Kidney tubule cell (primary cell): ENCODE measurements around the gene RSPH1.

Source experiments
- DNase-seq: peaks from one replicate; pipeline ENCODE4 v3.0.0-alpha.2; 2018; ENCODE audit warnings: low spot score

Gene RSPH1

GRCh38 chr21:42447182-42447581, 48.8 kb downstream of the RSPH1 start:
- no peak for DNase-seq

- no peak for DNase-seq
Observed at GRCh38 chr21:42446531-42446930, 49.5 kb downstream of the RSPH1 start.

GRCh38 chr21:42445311-42445710, 50.7 kb downstream of the RSPH1 start:
- no peak for DNase-seq

GRCh38 chr21:42444745-42445059, 51.3 kb downstream of the RSPH1 start:
- no peak for DNase-seq

DNA sequence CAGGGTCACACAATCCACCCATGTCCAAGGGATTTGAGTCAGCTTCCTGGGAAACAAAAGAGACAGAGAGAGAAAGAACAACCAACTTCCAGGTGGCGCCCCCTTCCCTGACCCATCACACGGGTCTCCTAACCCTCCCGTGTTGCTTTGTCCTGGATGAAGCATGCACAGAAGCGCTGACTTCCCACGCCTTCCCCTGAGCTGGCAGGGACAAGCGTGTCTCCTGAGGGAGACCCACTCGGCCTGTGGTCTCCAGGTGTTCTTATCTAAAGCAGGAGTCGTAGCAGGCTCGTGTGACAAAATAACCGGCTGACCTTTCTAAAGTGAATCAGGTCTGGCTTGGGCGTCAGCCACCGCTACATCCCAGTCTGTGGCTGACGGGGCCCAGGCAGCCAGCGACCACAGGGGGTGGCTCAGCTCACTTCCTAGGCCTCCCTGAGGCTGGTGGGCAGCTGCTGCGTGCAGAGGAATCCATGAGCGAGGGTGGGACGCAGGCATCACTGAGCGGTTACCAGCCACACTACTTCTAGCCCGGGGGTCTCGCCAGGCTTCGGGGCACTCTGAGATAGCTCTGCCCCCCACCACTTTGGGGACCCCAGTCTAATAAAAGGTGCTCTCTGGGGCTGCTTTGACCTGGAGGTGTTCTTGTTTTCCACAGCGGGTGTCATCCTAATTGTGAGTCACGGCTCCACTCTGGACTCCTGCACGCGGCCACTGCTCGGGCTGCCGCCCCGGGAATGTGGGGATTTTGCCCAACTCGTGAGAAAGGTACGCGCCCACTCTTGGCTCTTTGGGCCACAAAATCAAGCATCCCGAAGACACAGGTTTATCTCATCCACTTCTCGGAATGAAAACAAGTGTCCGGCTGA, 51.9 kb downstream of the RSPH1 start:
- DNase-seq = no peak

GRCh38 chr21:42443181-42443785, 52.7 kb downstream of the RSPH1 start:
- no peak for DNase-seq

DNA sequence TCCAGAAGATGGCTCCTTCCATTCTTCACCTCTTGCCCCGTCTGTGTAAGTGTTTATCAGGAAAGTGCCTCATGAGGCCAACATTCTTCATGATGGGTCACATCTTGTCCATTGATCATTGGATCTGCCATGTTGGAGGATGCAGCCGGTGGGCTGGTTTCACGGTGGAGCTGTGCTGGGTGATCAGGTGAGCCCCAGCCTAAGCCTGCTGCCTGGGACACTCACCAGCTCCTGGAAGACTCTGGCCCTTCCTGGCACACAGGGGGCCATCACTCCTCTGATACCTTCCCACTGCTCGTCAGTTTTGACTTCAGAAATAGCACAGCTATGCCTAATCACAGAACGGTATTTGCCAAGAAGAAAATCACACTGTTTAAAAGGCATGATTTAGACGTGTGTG, 54.1 kb downstream of the RSPH1 start:
- DNase-seq = no peak

- no peak for DNase-seq
Observed at GRCh38 chr21:42440187-42440792, 55.7 kb downstream of the RSPH1 start.

- no peak for DNase-seq
Observed at GRCh38 chr21:42439284-42440186, 56.5 kb downstream of the RSPH1 start.

DNA sequence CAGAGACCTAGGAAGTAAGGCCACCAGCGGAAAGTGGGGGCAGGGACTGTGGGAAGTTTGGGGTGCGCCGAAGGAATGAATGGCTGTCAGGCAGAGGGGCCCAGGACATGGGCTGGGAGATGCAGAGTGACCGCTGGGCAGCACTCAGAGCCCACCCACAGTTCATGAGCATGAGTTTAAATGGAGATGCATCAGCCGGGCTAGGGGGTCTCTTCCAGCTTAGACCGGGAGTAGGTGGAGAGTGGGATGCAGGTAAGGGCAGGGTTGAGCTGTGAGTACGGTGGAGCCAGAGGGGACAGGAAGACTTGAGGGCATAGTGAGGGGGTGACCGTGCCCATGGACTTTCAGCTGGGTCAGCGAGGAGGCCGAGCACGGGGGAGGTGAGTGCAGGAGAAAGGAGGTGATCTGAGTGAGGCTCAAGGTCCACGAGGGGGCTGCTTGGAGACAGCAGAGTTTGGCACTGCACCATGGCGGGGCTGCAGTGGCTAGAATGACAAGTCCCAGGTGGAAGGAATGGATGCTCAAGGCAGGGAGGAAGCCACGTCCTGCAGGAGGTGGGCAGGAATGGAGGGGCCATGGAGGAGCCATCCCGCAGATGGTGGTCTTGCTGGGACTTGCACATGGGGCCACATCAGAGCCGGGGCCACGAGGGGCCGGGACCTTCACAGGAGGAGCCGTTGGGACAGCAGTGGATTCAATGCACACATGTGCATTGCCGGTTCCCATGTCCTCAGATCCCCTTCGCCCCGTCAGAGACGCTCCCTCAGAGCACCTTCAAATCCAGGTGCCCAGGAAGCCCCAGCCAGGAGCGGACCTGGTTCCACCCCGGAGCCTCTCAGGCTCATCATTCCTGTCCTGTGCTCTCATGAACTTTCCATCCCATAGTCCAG, 57.5 kb downstream of the RSPH1 start:
- DNase-seq = no peak

- peak; percentile 8 for DNase-seq
Observed at GRCh38 chr21:42437786-42438185, 58.2 kb downstream of the RSPH1 start.

- DNase-seq = no peak
Observed at GRCh38 chr21:42436914-42437313, 59.1 kb downstream of the RSPH1 start.

- no peak for DNase-seq
Observed at GRCh38 chr21:42435833-42436232, 60.2 kb downstream of the RSPH1 start.

GRCh38 chr21:42435401-42435800, 60.6 kb downstream of the RSPH1 start:
- DNase-seq = no peak

- DNase-seq = no peak
Observed at GRCh38 chr21:42434884-42435283, 61.1 kb downstream of the RSPH1 start.

DNA sequence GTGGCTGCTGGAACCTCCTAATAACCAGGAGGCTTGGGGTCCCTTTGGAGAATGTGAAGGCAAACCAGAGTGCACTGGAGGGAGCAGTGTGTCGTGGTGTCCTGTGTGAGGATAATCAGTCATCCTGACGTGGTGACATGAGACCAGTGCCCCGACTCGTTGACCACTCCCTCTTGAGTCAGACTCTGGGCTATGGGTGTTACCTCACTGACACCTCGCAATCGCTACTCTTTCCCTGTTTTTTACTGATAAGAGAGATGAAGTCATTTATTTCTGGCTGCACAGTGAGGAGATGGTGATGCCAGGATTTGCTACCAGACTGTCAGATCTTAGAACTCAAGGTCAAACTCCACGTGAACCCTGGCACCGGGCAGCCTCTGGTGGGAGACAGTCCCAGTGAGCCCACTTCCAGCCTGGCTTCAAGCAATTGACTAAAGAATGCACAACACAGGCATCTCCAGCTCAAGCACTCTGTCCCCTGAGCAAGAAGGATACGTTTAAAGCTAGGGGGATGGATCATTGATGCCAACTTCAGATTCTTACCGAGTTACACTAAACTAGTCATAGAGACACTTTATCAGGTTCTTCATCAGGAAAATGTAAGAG, 62.0 kb downstream of the RSPH1 start:
- DNase-seq = no peak

GRCh38 chr21:42432695-42433094, 63.3 kb downstream of the RSPH1 start:
- no peak for DNase-seq

DNA sequence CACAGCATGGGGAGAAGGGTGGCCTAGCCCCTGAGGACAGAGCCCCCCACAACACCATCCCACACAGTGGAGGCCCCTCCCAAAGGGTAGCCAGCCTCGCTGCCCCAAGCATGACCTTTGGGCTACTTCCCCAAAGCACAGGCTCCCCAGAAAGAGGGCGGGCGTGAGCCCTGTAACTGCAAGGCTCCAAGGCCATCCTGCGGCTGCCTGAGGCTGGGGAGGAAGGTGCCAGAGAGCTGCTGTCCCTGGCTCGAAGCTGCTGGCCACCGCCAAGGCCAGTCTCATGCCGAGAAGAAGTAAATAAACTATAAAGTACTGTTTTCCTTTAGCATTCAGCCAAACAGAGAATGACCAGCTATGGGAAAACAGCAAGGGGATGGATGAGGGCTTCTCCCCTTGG, 64.8 kb downstream of the RSPH1 start:
- no peak for DNase-seq

DNA sequence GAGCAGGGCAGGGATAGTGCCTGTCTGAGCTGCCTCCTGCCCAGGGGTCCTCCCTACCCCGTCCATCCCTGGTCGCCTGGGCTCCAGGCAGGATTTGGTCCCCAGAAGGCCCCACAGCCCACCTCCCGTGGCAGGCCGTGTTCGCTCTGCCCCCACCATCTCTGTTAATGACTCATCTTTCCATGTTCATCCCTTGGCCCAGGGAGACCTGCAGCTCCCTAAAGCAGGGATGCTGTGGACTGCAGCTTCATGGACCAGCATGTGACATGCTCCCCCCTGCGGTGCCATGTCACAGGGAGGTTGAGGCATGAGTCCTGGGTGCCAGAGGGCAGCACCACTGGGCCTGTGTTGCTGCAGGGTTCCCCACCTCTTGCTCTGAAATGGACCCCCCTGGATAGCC, 65.5 kb downstream of the RSPH1 start:
- DNase-seq = no peak

GRCh38 chr21:42429856-42430255, 66.2 kb downstream of the RSPH1 start:
- no peak for DNase-seq

DNA sequence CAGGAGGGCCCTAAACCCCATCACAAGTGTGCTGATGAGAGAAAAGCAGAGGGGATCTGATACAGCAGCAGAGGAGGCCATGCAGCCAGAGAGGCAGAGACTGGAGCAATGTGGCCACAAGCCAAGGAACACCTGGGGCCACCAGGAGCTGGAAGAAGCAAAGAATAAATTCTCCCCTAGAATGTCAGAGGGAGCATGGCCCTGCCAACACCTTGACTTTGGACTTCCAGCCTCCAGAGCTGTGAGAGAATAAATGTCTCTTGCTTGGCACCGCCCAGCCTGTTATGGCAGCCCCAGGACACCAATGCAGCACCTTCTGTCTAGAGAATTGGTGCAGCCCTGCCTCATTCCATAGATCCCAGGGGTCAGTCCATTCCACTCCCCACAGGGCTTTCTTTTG, 67.0 kb downstream of the RSPH1 start:
- no peak for DNase-seq
